GM23338 (cell line): ENCODE results near the gene CADPS2. TPM values are rescaled to one million over a fixed set of nuclear protein-coding genes. Genes with fewer than 3 reads are reported as not detected.

Source experiments
- ATAC-seq: fragments of 200-7000 bp; cut with Tn5 transposase; 3 replicates; pipeline ENCODE4 v1.9.1; 2020
- DNase-seq: peaks from one replicate; pipeline ENCODE4 v3.0.0-alpha.2; 2015; ENCODE audit warnings: low spot score
- H2AFZ ChIP-seq: fragments of 200-600 bp; sonication (generic); 2 replicates; pipeline ENCODE4 v1.8.0; 2016; ENCODE audit warnings: antibody characterized with exemption, mild to moderate bottlenecking, moderate library complexity
- H3F3A ChIP-seq: fragments of 200-600 bp; sonication (generic); replicated peaks from 2 replicates; pipeline ENCODE4 v1.8.0; 2017; ENCODE audit warnings: antibody characterized with exemption, mixed run types, low read depth
- H3K27ac ChIP-seq: fragments of 200-600 bp; sonication (generic); 2 replicates; pipeline ENCODE4 v1.6.1; 2016; ENCODE audit warnings: low read depth
- H3K27me3 ChIP-seq: fragments of 200-600 bp; sonication (generic); 2 replicates; pipeline ENCODE4 v1.8.0; 2016; ENCODE audit warnings: mild to moderate bottlenecking, mixed run types, moderate library complexity; ENCODE audit not compliant: insufficient read depth
- H3K36me3 ChIP-seq: fragments of 200-600 bp; sonication (generic); 2 replicates; pipeline ENCODE4 v1.8.0; 2016; ENCODE audit warnings: mild to moderate bottlenecking; ENCODE audit not compliant: insufficient read depth
- H3K4me1 ChIP-seq: fragments of 200-600 bp; sonication (generic); 2 replicates; pipeline ENCODE4 v1.8.0; 2016; ENCODE audit warnings: mild to moderate bottlenecking, moderate library complexity; ENCODE audit not compliant: insufficient read depth
- H3K4me2 ChIP-seq: fragments of 200-600 bp; sonication (generic); 2 replicates; pipeline ENCODE4 v1.7.1; 2017; ENCODE audit warnings: mixed run types
- H3K4me3 ChIP-seq: fragments of 200-600 bp; sonication (generic); 2 replicates; pipeline ENCODE4 v1.6.1; 2016; ENCODE audit warnings: mixed run types
- H3K79me2 ChIP-seq: fragments of 200-600 bp; sonication (generic); replicated peaks from 2 replicates; pipeline ENCODE4 v1.8.0; 2017; ENCODE audit warnings: mild to moderate bottlenecking; ENCODE audit not compliant: insufficient read depth
- H3K9me2 ChIP-seq: fragments of 200-600 bp; sonication (generic); 2 replicates; pipeline ENCODE4 v1.8.0; 2017; ENCODE audit not compliant: insufficient read depth
- H4K20me1 ChIP-seq: fragments of 200-600 bp; sonication (generic); replicated peaks from 2 replicates; pipeline ENCODE4 v1.8.0; 2017; ENCODE audit warnings: mild to moderate bottlenecking; ENCODE audit not compliant: insufficient read depth
- H3K27ac Mint-ChIP-seq: 2 replicates; pipeline ENCODE4 v1.8.0; 2020; ENCODE audit warnings: inconsistent platforms, mild to moderate bottlenecking, moderate library complexity, mixed read lengths
- H3K27me3 Mint-ChIP-seq: 3 replicates; pipeline ENCODE4 v1.8.0; 2022; ENCODE audit warnings: low read depth, mild to moderate bottlenecking, moderate library complexity, mixed read lengths, inconsistent platforms; ENCODE audit not compliant: insufficient read depth, poor library complexity
- H3K36me3 Mint-ChIP-seq: 3 replicates; pipeline ENCODE4 v1.8.0; 2021; ENCODE audit warnings: low read depth, mild to moderate bottlenecking, inconsistent platforms, moderate library complexity, mixed read lengths
- H3K4me1 Mint-ChIP-seq: 3 replicates; pipeline ENCODE4 v1.8.0; 2020; ENCODE audit warnings: mild to moderate bottlenecking, inconsistent platforms, mixed read lengths
- H3K4me3 Mint-ChIP-seq: 3 replicates; pipeline ENCODE4 v1.8.0; 2021; ENCODE audit warnings: moderate library complexity, mild to moderate bottlenecking, inconsistent platforms, mixed read lengths
- H3K9me3 Mint-ChIP-seq: 3 replicates; pipeline ENCODE4 v1.8.0; 2020; ENCODE audit warnings: moderate library complexity, mild to moderate bottlenecking, inconsistent platforms, mixed read lengths
- CREB1 ChIP-seq: fragments of 250-450 bp; sonication (Bioruptor Pico); IDR thresholded peaks from 2 replicates; pipeline ENCODE4 v1.5.0; 2020; ENCODE audit warnings: low read depth, mild to moderate bottlenecking, moderate library complexity
- CTCF ChIP-seq, 2 experiments: fragments of 200-600 bp in 1 of 2; sonication (generic) in 1 of 2; conservative IDR thresholded peaks; 2 replicates each; pipeline versions ENCODE4 v1.5.1 to v1.6.1; 2016 to 2017; ENCODE audit warnings: antibody characterized with exemption in 2 of 2, low read depth in 2 of 2, mild to moderate bottlenecking in 2 of 2, moderate library complexity in 1 of 2
- JUNB ChIP-seq: IDR thresholded peaks from one replicate; pipeline ENCODE4 v1.6.1; 2016; ENCODE audit warnings: antibody characterized with exemption; ENCODE audit not compliant: unreplicated experiment
- ZNF114 ChIP-seq: fragments of 250-450 bp; sonication (Bioruptor Pico); IDR thresholded peaks from 2 replicates; pipeline ENCODE4 v1.5.0; 2020; ENCODE audit warnings: mild to moderate bottlenecking, moderate library complexity
- ZNF462 ChIP-seq: fragments of 250-450 bp; sonication (Bioruptor Pico); IDR thresholded peaks from 2 replicates; pipeline ENCODE4 v1.5.0; 2020; ENCODE audit warnings: mild to moderate bottlenecking, moderate library complexity
- polyA plus RNA-seq: library from polyadenylated mRNA; unstranded; fragments of >200 nt; fragmentation: Nextera tagmentation; extraction: Ambion mirVana; gene quantifications from 2 replicates; pipeline ENCODE4 v1.2.1, GENCODE V29; 2016
- total RNA-seq: library from RNA; depleted of rRNA; stranded (reverse); fragments of >200 nt; shearing (Covaris generic); gene quantifications from 2 replicates; pipeline ENCODE4 v1.2.3, GENCODE V29; 2014

The CADPS2 gene
- total and polyA plus RNA-seq, 2 experiments from 2014 or later: 16.3 to 36.9 TPM

GRCh38 chr7:122487131-122487530, 399.1 kb downstream of the CADPS2 start:
- peaks cover 4% of the 10 kb centered on the region; the same call in 2 of the 3 replicates for H3K4me1 Mint-ChIP-seq
- TF ChIP-seq JUNB (no peak), CTCF (conservative IDR thresholded peaks at IDR 0.05; ENCODE audit: low read depth in 2 of 2) (no peak), ZNF462 (no peak), ZNF114 (no peak), CREB1 (CRISPR knock-in tag) (no peak)
- Histone ChIP-seq H3K36me3 (no peaks in the 10 kb centered on the region), H3K9me2 (no peaks in the 10 kb centered on the region), H3F3A (no peaks in the 10 kb centered on the region), H3K4me1 (no peaks in the 10 kb centered on the region), H3K27me3 (no peaks in the 10 kb centered on the region), H3K4me3 (no peak overlapping the region), H3K27ac (no peak overlapping the region), H3K4me2 (no peak overlapping the region), H3K79me2 (no peaks in the 10 kb centered on the region), H2AFZ (no peak overlapping the region), H4K20me1 (no peaks in the 10 kb centered on the region)
- no peak overlapping the region for H3K4me3 Mint-ChIP-seq
- no peaks in the 10 kb centered on the region for H3K9me3 Mint-ChIP-seq
- H3K27ac Mint-ChIP-seq: no peak overlapping the region
- H3K36me3 Mint-ChIP-seq: no peaks in the 10 kb centered on the region
- H3K27me3 Mint-ChIP-seq: no peaks in the 10 kb centered on the region
- no peak for ATAC-seq
- no peak for DNase-seq
